Measurements from ENCODE around the gene ZNRF1. TPM values are rescaled to one million over a fixed set of nuclear protein-coding genes. Genes with fewer than 3 reads are reported as not detected.

Gene ZNRF1
- total and polyA plus RNA-seq, 2 of the 13 experiments (the other 11 are each of a cell fraction or from before 2014, with no cell fraction given): 43.9 to 58.7 TPM

DNA sequence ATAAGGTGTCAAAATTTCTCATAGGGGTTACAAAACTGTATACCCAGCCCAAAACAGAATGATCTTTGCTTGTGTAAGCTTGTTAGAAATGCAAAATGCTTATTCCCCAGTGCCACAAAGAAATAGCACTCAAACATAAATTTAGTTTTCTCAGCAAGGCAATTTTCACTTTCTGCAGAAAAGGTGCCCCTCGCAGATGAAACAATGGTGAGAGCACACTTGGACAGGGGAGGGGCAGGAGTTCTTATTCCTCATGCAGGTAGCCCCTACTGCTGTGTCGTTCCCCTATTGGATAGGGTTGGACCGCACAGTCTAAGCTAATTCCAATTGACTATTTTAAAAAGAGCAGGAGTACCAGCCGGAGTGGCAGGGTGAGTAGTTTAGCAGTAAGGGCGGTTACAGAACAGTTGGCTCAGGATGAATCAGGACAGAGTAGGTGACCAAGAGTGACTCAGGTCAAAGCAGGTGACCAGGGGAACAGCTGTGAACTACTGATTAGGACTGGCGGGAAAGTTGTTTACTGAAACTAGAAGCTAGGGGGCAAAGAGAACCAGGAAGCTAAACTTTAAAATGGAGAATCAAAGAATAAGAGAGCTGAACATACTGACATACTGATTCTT, 123.2 kb downstream of the ZNRF1 start:
- ATAC-seq: no peak
- CTCF ChIA-PET (ENCODE audit: low intra/inter-chr PET ratio, low total read pairs): no interaction called here
- no peak overlapping the region for H2AFZ ChIP-seq (ENCODE audit: low read length)
- TF ChIP-seq ZNF670 (CRISPR knock-in tag; IDR thresholded peaks at IDR 0.05; ENCODE audit: borderline replicate concordance) (no peak), STAT5B (CRISPR knock-in tag; IDR thresholded peaks at IDR 0.05) (no peak), ZSCAN31 (CRISPR knock-in tag; IDR thresholded peaks at IDR 0.05; ENCODE audit: low read depth) (no peak), FOXC1 (CRISPR knock-in tag; IDR thresholded peaks at IDR 0.05; ENCODE audit: borderline replicate concordance) (no peak), TFAP4 (IDR thresholded peaks at IDR 0.05; ENCODE audit: borderline replicate concordance, low read depth) (peak; percentile 81; the same call in 1 of the 2 replicates), ZNF800 (CRISPR knock-in tag; IDR thresholded peaks at IDR 0.05) (no peak), DR1 (CRISPR knock-in tag; IDR thresholded peaks at IDR 0.05) (no peak), RFX1 (IDR thresholded peaks at IDR 0.05) (no peak), ETV6 (CRISPR knock-in tag; conservative IDR thresholded peaks at IDR 0.05) (no peak), ETV5 (CRISPR knock-in tag; IDR thresholded peaks at IDR 0.05; ENCODE audit: borderline replicate concordance) (no peak), HMG20B (CRISPR knock-in tag; conservative IDR thresholded peaks at IDR 0.05) (no peak), ZNF512 (CRISPR knock-in tag; IDR thresholded peaks at IDR 0.05) (no peak), ARNT (IDR thresholded peaks at IDR 0.05) (no peak), POGK (CRISPR knock-in tag; conservative IDR thresholded peaks at IDR 0.05) (no peak), ZNF816 (CRISPR knock-in tag; IDR thresholded peaks at IDR 0.05; ENCODE audit: borderline replicate concordance) (no peak)
- TF ChIP-seq, protein P1, sequence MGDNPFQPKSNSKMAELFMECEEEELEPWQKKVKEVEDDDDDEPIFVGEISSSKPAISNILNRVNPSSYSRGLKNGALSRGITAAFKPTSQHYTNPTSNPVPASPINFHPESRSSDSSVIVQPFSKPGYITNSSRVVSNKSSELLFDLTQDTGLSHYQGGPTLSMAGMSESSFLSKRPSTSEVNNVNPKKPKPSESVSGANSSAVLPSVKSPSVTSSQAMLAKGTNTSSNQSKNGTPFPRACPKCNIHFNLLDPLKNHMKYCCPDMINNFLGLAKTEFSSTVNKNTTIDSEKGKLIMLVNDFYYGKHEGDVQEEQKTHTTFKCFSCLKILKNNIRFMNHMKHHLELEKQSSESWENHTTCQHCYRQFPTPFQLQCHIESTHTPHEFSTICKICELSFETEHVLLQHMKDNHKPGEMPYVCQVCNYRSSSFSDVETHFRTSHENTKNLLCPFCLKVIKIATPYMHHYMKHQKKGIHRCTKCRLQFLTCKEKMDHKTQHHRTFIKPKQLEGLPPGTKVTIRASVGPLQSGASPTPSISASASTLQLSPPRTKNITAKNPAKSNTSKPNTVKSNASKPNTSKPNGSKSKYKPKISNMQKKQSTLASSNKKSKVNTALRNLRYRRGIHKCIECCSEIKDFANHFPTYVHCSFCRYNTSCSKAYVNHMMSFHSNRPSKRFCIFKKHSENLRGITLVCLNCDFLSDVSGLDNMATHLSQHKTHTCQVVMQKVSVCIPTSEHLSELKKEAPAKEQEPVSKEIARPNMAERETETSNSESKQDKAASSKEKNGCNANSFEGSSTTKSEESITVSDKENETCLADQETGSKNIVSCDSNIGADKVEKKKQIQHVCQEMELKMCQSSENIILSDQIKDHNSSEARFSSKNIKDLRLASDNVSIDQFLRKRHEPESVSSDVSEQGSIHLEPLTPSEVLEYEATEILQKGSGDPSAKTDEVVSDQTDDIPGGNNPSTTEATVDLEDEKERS (CRISPR knock-in tag; IDR thresholded peaks at IDR 0.05): peak; percentile 98

More for the DNA sequence above, 123.2 kb downstream of the ZNRF1 start:
- Histone ChIP-seq H3K27me3 (ENCODE audit: control insufficient read depth in 1 of 2, insufficient read depth in 2 of 2, low read length in 2 of 2) (no peaks in the 10 kb centered on the region), H3K79me2 (ENCODE audit: insufficient read depth, low read length) (peaks cover 23% of the 10 kb centered on the region), H3K9me3 (ENCODE audit: low read length) (peaks cover 19% of the 10 kb centered on the region), H3K4me1 (ENCODE audit: insufficient read depth, low read length) (peaks cover 45% of the 10 kb centered on the region), H3K36me3 (replicated peaks in 1 of 2; ENCODE audit: control insufficient read depth in 1 of 2, insufficient read depth in 2 of 2, low read length in 2 of 2) (peaks cover 1 to 8% of the 10 kb centered on the region in 2 experiments; a peak in 3 of 5 replicates), H3K27ac (ENCODE audit: extremely low read length, insufficient read depth, low read length) (peak overlapping the region; percentile 27), H3K4me3 (replicated peaks in 1 of 3; ENCODE audit: insufficient read depth in 1 of 3, low read depth in 2 of 3, low read length in 3 of 3) (no peak overlapping the region), H4K20me1 (ENCODE audit: insufficient read depth, low read length) (no peaks in the 10 kb centered on the region), H3K9ac (ENCODE audit: insufficient read depth, low read depth, low read length) (no peak overlapping the region), H3K4me2 (ENCODE audit: low read depth, low read length) (no peak overlapping the region)
- in situ Hi-C loops (cut with HindIII; ENCODE audit: extremely low pct_ligation_motif_present, low pct_unique_long_range_greater_than_20kb) (no loop called here), intact Hi-C loops (cut with micrococcal nuclease; ENCODE audit: unreplicated experiment) (no loop called here)
- POLR2A ChIA-PET: no interaction called here
- TSS peak; percentile 41 for BruUV-seq (replicated peaks)
- FAIRE-seq (no peak), DNase-seq (ENCODE audit: low spot score) (peak; percentile 42)
- 92% methylated on average over 6 of the region's 6 CpGs for WGBS (ENCODE audit: low lambda C conversion rate)

Data from HepG2 (cell line).